Esophagus muscularis mucosa (tissue), 4 donors: ENCODE results near the gene MACROD2. TPM values are rescaled to one million over a fixed set of nuclear protein-coding genes. Genes with fewer than 3 reads are reported as not detected.

ENCODE experiments used
- DNase-seq: peaks from one replicate; pipeline ENCODE4 v3.0.0-alpha.2; 2017; ENCODE audit errors: extremely low spot score
- H3K27ac ChIP-seq, 4 donors: fragments of 200-600 bp; sonication (generic); replicated peaks in 1 of 4; 1 replicate in 3 of 4; 2 replicates in 1 of 4; pipeline ENCODE4 v1.5.1; 2016 to 2019; ENCODE audit warnings: mild to moderate bottlenecking in 1 of 4
- H3K27me3 ChIP-seq, 4 donors: fragments of 200-600 bp; sonication (generic); one replicate each; pipeline versions ENCODE4 v1.5.1 to v1.6.0; 2016 to 2019
- H3K36me3 ChIP-seq, 4 donors: fragments of 200-600 bp; sonication (generic); one replicate each; pipeline ENCODE4 v1.5.1; 2016 to 2019
- H3K4me1 ChIP-seq, 4 donors: fragments of 200-600 bp; sonication (generic); one replicate each; pipeline ENCODE4 v1.5.1; 2016 to 2019
- H3K4me3 ChIP-seq, 4 donors: fragments of 200-600 bp; sonication (generic); 1 replicate in 2 of 4; 2 replicates in 2 of 4; pipeline ENCODE4 v1.5.1; 2016 to 2019; ENCODE audit warnings: mild to moderate bottlenecking in 4 of 4, moderate library complexity in 1 of 4
- H3K9me3 ChIP-seq, 4 donors: fragments of 200-600 bp; sonication (generic); 1 replicate in 3 of 4; 2 replicates in 1 of 4; pipeline ENCODE4 v1.5.1; 2016 to 2019
- EP300 ChIP-seq: sonication (generic); formaldehyde crosslinking; IDR thresholded peaks from one replicate; pipeline ENCODE4 v1.6.1; 2017; ENCODE audit warnings: antibody characterized with exemption
- POLR2A ChIP-seq: fragments of 450-650 bp; IDR thresholded peaks from one replicate; pipeline ENCODE4 v1.6.1; 2017; ENCODE audit warnings: antibody characterized with exemption, moderate library complexity, mild to moderate bottlenecking, low read depth
- POLR2AphosphoS5 ChIP-seq, 2 donors: sonication (generic); formaldehyde crosslinking; IDR thresholded peaks; one replicate each; pipeline ENCODE4 v1.6.1; 2017; ENCODE audit warnings: antibody characterized with exemption in 2 of 2
- WGBS: methylation state at CpG from one replicate; pipeline ENCODE4 v1.1.5; 2018; 5-methylcytosine and 5-hydroxymethylcytosine counted together
- intact Hi-C: fragments of 100-400 bp; cut with DNase I; formaldehyde crosslinking; loops from one replicate; pipeline ENCODE4 v1.15.1; 2023
- total RNA-seq, 4 donors: library from RNA; depleted of rRNA; stranded (reverse); fragments of >200 nt; gene quantifications; one replicate each; pipeline versions ENCODE4 v1.1.0 to v1.2.1, GENCODE V29; 2016
- TF ChIP-seq, protein P1 (sequence below), 3 experiments: fragments of 200-600 bp in 2 of 3; fragments of 450-650 bp in 1 of 3; sonication (generic) in 2 of 3; IDR thresholded peaks; one replicate each; pipeline ENCODE4 v1.5.1; 2017 to 2019; ENCODE audit warnings: antibody characterized with exemption in 3 of 3, mild to moderate bottlenecking in 2 of 3, moderate library complexity in 1 of 3

MACROD2 gene
- total RNA-seq, 4 donors from 2014 or later: 1.4 to 3.6 (median 2.6) TPM

DNA sequence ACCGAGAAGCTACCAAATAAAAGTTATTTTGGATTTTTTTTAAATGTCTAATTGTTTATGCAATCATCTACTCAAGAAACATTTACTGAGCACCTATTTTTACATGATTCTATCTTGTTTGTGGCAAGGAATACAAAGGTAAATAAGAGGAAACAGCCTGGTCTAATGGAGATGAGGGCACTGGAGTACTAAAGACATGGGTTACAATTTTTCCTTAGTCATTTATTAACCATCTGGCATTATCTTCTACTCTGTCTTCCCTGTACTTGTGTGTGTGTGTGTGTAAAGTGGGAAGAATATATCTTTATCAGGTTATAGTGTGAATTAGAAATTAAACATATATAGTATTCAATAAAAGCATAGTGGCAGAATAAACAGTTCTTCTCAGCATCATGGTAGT, 797.6 kb downstream of the MACROD2 start:
- no peak for TF ChIP-seq POLR2A
- no peak for TF ChIP-seq POLR2AphosphoS5 (IDR thresholded peaks at IDR 0.05)
- no peak for TF ChIP-seq EP300
- TF ChIP-seq, protein P1, sequence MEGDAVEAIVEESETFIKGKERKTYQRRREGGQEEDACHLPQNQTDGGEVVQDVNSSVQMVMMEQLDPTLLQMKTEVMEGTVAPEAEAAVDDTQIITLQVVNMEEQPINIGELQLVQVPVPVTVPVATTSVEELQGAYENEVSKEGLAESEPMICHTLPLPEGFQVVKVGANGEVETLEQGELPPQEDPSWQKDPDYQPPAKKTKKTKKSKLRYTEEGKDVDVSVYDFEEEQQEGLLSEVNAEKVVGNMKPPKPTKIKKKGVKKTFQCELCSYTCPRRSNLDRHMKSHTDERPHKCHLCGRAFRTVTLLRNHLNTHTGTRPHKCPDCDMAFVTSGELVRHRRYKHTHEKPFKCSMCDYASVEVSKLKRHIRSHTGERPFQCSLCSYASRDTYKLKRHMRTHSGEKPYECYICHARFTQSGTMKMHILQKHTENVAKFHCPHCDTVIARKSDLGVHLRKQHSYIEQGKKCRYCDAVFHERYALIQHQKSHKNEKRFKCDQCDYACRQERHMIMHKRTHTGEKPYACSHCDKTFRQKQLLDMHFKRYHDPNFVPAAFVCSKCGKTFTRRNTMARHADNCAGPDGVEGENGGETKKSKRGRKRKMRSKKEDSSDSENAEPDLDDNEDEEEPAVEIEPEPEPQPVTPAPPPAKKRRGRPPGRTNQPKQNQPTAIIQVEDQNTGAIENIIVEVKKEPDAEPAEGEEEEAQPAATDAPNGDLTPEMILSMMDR (IDR thresholded peaks at IDR 0.05): no peak
- no peaks in the 10 kb centered on the region for H3K27me3 ChIP-seq
- intact Hi-C loops: no loop called here
- no peaks in the 10 kb centered on the region for H3K36me3 ChIP-seq
- H3K4me3 ChIP-seq: no peak overlapping the region
- no peaks in the 10 kb centered on the region for H3K9me3 ChIP-seq
- no peaks in the 10 kb centered on the region for H3K4me1 ChIP-seq
- DNase-seq: no peak
- 100% methylated on average over 1 of the region's 1 CpG for WGBS
- no peak overlapping the region for H3K27ac ChIP-seq

DNA sequence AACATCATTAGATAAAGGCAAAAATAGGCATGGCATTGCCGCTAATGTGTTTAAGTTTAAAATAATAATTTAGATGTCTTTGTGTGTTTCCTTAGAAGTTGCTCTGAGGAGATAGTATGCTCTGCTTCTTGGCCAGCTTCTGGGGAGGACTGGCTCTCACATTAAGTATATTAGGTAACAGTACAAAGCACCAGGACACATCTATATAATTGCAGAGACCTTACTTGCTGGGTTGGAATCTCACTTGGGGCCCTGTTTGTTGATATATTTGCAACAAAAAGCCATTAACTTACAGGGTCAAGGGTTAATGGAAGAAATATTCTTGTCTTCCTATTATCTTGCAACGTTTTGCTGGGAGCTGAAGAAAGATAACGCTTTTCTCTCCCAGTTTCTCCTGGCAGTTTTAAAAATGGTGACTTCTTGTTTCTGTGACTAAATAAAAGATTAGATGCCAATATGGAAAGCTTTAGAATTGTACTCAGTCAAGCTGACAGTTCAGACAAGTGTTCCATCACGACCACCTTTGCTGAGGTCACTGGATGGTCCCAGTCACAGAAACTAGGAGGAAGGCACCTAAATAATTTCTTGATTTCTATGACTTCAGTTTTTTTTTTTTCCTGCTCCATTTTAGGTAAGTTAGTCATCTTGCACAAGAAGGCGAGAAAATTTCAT, 804.4 kb downstream of the MACROD2 start:
- no peaks in the 10 kb centered on the region for H3K4me1 ChIP-seq
- intact Hi-C loops: no loop called here
- 74% methylated on average over 5 of the region's 5 CpGs for WGBS
- no peak for DNase-seq
- no peak overlapping the region for H3K27ac ChIP-seq
- no peak overlapping the region for H3K4me3 ChIP-seq
- TF ChIP-seq POLR2AphosphoS5 (IDR thresholded peaks at IDR 0.05): no peak
- TF ChIP-seq POLR2A: no peak
- TF ChIP-seq, protein P1 (IDR thresholded peaks at IDR 0.05): no peak
- no peak for TF ChIP-seq EP300
- no peaks in the 10 kb centered on the region for H3K9me3 ChIP-seq
- H3K36me3 ChIP-seq: no peaks in the 10 kb centered on the region
- H3K27me3 ChIP-seq: no peaks in the 10 kb centered on the region

DNA sequence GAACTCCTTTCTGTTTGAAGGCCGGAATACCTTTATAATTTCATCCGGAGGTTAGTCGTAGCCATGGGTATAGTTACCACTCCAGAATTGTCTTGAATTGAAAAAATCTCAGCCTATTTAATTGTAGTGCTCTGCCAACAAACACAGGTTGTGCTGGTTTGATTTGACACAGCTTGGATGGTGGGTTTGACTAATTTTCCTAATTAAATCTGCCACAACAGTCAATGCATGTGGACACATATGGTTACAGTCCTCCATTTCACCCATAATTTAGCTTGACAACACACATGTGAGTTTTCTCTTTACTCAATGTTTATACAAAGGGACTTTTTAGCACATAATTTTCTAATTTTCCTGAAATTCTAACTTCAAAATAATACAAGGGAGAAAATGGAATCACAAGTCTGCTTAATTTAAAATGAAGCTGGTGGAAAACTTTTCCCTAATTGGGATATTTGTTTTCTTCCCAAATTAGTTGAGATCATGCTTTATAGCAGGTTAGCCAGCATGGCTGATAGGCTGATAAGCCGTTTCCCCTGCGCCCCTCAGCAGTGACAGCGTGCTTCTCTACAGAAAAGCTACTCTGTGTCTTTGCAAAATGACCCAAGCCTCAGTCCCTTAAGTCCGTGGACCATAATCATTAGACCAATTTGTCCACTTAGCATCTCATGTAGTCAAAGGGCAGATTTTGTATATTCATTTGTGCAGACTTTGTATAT, 805.5 kb downstream of the MACROD2 start:
- 75% methylated on average over 7 of the region's 7 CpGs for WGBS
- no peaks in the 10 kb centered on the region for H3K4me1 ChIP-seq
- no peaks in the 10 kb centered on the region for H3K27me3 ChIP-seq
- intact Hi-C loops: no loop called here
- H3K36me3 ChIP-seq: no peaks in the 10 kb centered on the region
- H3K9me3 ChIP-seq: no peaks in the 10 kb centered on the region
- no peak overlapping the region for H3K27ac ChIP-seq
- H3K4me3 ChIP-seq: no peak overlapping the region
- no peak for TF ChIP-seq POLR2AphosphoS5 (IDR thresholded peaks at IDR 0.05)
- TF ChIP-seq POLR2A: no peak
- no peak for TF ChIP-seq EP300
- TF ChIP-seq, protein P1 (IDR thresholded peaks at IDR 0.05): no peak
- no peak for DNase-seq

DNA sequence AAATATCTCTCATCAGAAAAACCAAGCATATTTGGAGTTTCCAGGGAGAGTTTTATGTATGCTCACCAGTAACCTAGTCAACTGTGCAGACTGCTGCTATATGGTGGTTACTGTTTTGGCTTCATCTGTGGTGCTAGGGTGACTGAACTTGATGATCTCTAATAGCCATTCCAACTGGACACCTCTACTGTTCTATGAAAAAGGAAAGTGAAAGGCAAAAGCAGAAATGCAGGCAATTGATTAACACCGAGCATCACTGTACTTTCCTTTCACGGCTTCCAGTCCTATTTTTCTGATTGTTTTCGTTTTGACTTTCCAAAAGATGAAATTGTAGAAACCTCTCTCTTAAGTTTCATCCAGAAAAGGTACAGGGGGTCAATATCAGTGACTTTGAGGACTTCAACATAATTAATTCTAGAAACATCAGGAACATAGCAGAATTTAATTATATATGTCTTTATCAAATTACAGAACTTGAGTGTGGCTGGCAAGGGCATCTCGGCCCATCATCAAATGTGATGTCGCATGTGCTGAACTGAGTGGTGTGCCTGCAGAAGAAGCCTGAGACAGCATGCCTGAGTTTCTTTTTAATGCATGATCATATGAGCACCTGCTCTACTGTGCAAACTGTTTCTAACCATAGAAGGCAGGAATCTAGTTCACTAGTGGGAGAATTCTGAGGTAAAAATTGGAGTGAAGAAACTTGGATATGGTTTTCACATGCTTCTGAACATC, 806.4 kb downstream of the MACROD2 start:
- Histone ChIP-seq H3K4me3 (no peak overlapping the region), H3K4me1 (no peaks in the 10 kb centered on the region), H3K27ac (no peak overlapping the region), H3K36me3 (no peaks in the 10 kb centered on the region), H3K27me3 (no peaks in the 10 kb centered on the region), H3K9me3 (no peaks in the 10 kb centered on the region)
- 89% methylated on average over 5 of the region's 5 CpGs for WGBS
- no peak for DNase-seq
- intact Hi-C loops: no loop called here
- TF ChIP-seq POLR2A (no peak), POLR2AphosphoS5 (IDR thresholded peaks at IDR 0.05) (no peak), EP300 (no peak)
- TF ChIP-seq, protein P1 (IDR thresholded peaks at IDR 0.05): no peak
